Skeletal muscle cell (primary cell): Measurements from ENCODE around the gene OTUD6A.
"Not testable (repeated sequence)": the region's sequence is repeated elsewhere in the genome, so short reads cannot be mapped to it uniquely, and the experiment has no call there.

Experiments used
- DNase-seq: peaks from one replicate; pipeline ENCODE4 v3.0.0-alpha.2; 2010; ENCODE audit warnings: low read depth
- H3K4me3 ChIP-seq: 2 replicates; pipeline ENCODE4 v1.5.1; 2011; ENCODE audit warnings: low read depth, mild to moderate bottlenecking, control low read depth, low read length, moderate library complexity

Gene OTUD6A

DNA sequence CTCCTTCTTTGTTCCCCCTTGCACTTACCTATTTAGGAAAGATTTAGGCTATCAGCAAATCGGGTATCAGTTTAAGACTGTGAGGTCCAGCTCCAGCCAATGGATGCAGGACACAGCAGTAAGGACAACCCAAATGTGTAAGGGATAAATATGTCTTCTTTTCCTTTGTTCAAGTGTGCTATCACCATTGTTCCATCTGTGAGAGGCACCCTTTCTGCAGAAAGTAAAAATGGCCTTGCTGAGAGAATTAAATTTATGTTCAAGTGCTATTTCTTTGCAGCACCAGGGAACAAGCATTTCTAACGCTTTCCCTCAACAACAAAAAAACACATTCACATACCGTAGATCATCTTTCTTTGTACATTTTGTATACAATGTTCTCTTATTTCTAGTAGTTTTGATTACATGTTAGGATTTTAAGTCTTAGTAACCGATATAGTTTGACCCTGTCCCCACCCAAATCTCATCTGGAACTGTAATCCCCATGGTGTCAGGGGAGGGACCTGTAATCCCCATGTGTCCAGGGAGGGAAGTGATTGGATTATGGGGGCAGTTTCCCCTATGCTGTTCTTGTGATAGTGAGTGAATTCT, 49.3 kb downstream of the OTUD6A start:
- not testable (repeated sequence) for DNase-seq, H3K4me3 ChIP-seq
